IMR-90 (cell line): ENCODE measurements around the gene TTC23. TPM values are rescaled to one million over a fixed set of nuclear protein-coding genes. Genes with fewer than 3 reads are reported as not detected.

Source experiments
- ATAC-seq: fragments of 200-7000 bp; cut with Tn5 transposase; 2 replicates; pipeline ENCODE4 v1.9.1; 2020; ENCODE audit warnings: low read depth, mild to moderate bottlenecking, moderate library complexity
- BruUV-seq: library from RNA; stranded (reverse); fragments of 400-500 nt; replicated peaks from 2 replicates; lab custom pipeline; 2021; lab: Mats Ljungman, UMichigan
- CTCF ChIA-PET: fragments of 300-600 bp; formaldehyde crosslinking; extraction: SDS; loops from one replicate; lab custom pipeline; 2021; ENCODE audit warnings: antibody characterized with exemption; lab: Yijun Ruan, JAX
- POLR2A ChIA-PET: fragments of 300-600 bp; sonication (Branson Sonifier 250); formaldehyde crosslinking; loops from one replicate; lab custom pipeline; 2022; ENCODE audit warnings: antibody characterized with exemption; ENCODE audit not compliant: unreplicated experiment; lab: Charles Lee
- DNase-seq: peaks from one replicate; pipeline ENCODE4 v3.0.0; 2013
- H2AFZ ChIP-seq: replicated peaks from 2 replicates; pipeline ENCODE3; 2013; ENCODE audit warnings: low read length, mild to moderate bottlenecking; ENCODE audit not compliant: poor library complexity
- H2AK5ac ChIP-seq: 2 replicates; pipeline ENCODE4 v1.6.1; 2013; ENCODE audit warnings: low read depth, low read length, inconsistent platforms
- H2AK9ac ChIP-seq: replicated peaks from 2 replicates; pipeline ENCODE3; 2013; ENCODE audit warnings: mild to moderate bottlenecking, low read depth, low read length, moderate library complexity; ENCODE audit not compliant: poor library complexity
- H2BK120ac ChIP-seq: 2 replicates; pipeline ENCODE4 v1.6.1; 2013; ENCODE audit warnings: low read depth, low read length, inconsistent platforms
- H2BK15ac ChIP-seq: 3 replicates; pipeline ENCODE4 v1.6.1; 2013; ENCODE audit warnings: low read depth, low read length, inconsistent platforms
- H2BK20ac ChIP-seq: 2 replicates; pipeline ENCODE4 v1.6.1; 2013; ENCODE audit warnings: low read depth, mild to moderate bottlenecking, inconsistent platforms, low read length, moderate library complexity
- H2BK5ac ChIP-seq: 2 replicates; pipeline ENCODE4 v1.6.1; 2013; ENCODE audit warnings: mild to moderate bottlenecking, low read depth, low read length, inconsistent platforms; ENCODE audit not compliant: poor library complexity, severe bottlenecking
- H3K14ac ChIP-seq: replicated peaks from 2 replicates; pipeline ENCODE4 v1.6.1; 2013; ENCODE audit warnings: low read depth, low read length, inconsistent platforms
- H3K18ac ChIP-seq: 2 replicates; pipeline ENCODE4 v1.6.1; 2013; ENCODE audit warnings: low read depth, low read length, control low read depth
- H3K23ac ChIP-seq: 2 replicates; pipeline ENCODE4 v1.6.1; 2013; ENCODE audit warnings: low read depth, low read length, inconsistent platforms
- H3K27ac ChIP-seq: 2 replicates; pipeline ENCODE4 v1.5.1; 2013; ENCODE audit warnings: mild to moderate bottlenecking, control low read depth, low read length; ENCODE audit not compliant: insufficient read depth
- H3K27me3 ChIP-seq: 2 replicates; pipeline ENCODE4 v1.6.1; 2013; ENCODE audit warnings: low read length; ENCODE audit not compliant: control insufficient read depth, insufficient read depth
- H3K36me3 ChIP-seq: 2 replicates; pipeline ENCODE4 v1.6.1; 2013; ENCODE audit warnings: low read length, mixed read lengths; ENCODE audit not compliant: control insufficient read depth, insufficient read depth
- H3K4ac ChIP-seq: 2 replicates; pipeline ENCODE4 v1.6.1; 2013; ENCODE audit warnings: low read depth, low read length, inconsistent platforms
- H3K4me1 ChIP-seq: 2 replicates; pipeline ENCODE4 v1.6.1; 2013; ENCODE audit warnings: low read length, mixed read lengths; ENCODE audit not compliant: control insufficient read depth, insufficient read depth
- H3K4me2 ChIP-seq: 2 replicates; pipeline ENCODE4 v1.6.1; 2013; ENCODE audit warnings: low read depth, mild to moderate bottlenecking, control low read depth, low read length, moderate library complexity
- H3K4me3 ChIP-seq: 2 replicates; pipeline ENCODE4 v1.5.1; 2013; ENCODE audit warnings: low read depth, mild to moderate bottlenecking, control low read depth, low read length, moderate library complexity; ENCODE audit not compliant: insufficient read depth
- H3K56ac ChIP-seq: 2 replicates; pipeline ENCODE4 v1.6.1; 2013; ENCODE audit warnings: low read length, inconsistent platforms; ENCODE audit not compliant: insufficient read depth; ENCODE audit errors: extremely low read depth
- H3K79me1 ChIP-seq, 2 experiments: 2 replicates each; pipeline ENCODE4 v1.6.1; 2013; ENCODE audit warnings: low read length in 2 of 2, inconsistent platforms in 1 of 2, low read depth in 1 of 2
- H3K9ac ChIP-seq: 2 replicates; pipeline ENCODE4 v1.6.1; 2013; ENCODE audit warnings: low read depth, low read length, control low read depth
- H3K9me1 ChIP-seq: 2 replicates; pipeline ENCODE4 v1.6.1; 2013; ENCODE audit warnings: low read length, inconsistent platforms; ENCODE audit not compliant: insufficient read depth
- H3K9me3 ChIP-seq: 2 replicates; pipeline ENCODE4 v1.6.1; 2013; ENCODE audit warnings: low read length; ENCODE audit not compliant: control insufficient read depth, insufficient read depth
- H4K20me1 ChIP-seq: 2 replicates; pipeline ENCODE4 v1.6.1; 2013; ENCODE audit warnings: low read length, inconsistent platforms; ENCODE audit not compliant: insufficient read depth
- H4K5ac ChIP-seq: 2 replicates; pipeline ENCODE4 v1.6.1; 2013; ENCODE audit warnings: mild to moderate bottlenecking, low read depth, low read length, control low read depth
- H4K8ac ChIP-seq, 2 experiments: 2 replicates each; pipeline ENCODE4 v1.6.1; 2013; ENCODE audit warnings: low read depth in 2 of 2, low read length in 2 of 2, control low read depth in 1 of 2, inconsistent platforms in 1 of 2
- H4K91ac ChIP-seq: 2 replicates; pipeline ENCODE4 v1.6.1; 2013; ENCODE audit warnings: low read depth, low read length, inconsistent platforms; ENCODE audit not compliant: insufficient read depth
- BHLHE40 ChIP-seq: fragments of 150-350 bp; IDR thresholded peaks from 2 replicates; pipeline ENCODE4 v1.6.1; 2016; ENCODE audit warnings: mild to moderate bottlenecking, low read depth, low read length
- CTCF ChIP-seq: conservative IDR thresholded peaks from 2 replicates; pipeline ENCODE4 v1.5.1; 2012; ENCODE audit warnings: mild to moderate bottlenecking, low read depth, low read length, improper control_type of control experiment
- MXI1 ChIP-seq: IDR thresholded peaks from 2 replicates; pipeline ENCODE4 v1.6.1; 2012; ENCODE audit warnings: low read depth, mild to moderate bottlenecking, low read length, moderate library complexity, borderline replicate concordance
- NFE2L2 ChIP-seq: fragments of 150-350 bp; IDR thresholded peaks from 2 replicates; pipeline ENCODE4 v1.6.1; 2016; ENCODE audit warnings: low read depth, mild to moderate bottlenecking, low read length
- RFX5 ChIP-seq: IDR thresholded peaks from 2 replicates; pipeline ENCODE4 v1.8.0; 2012; ENCODE audit warnings: low read depth, mild to moderate bottlenecking, low read length, moderate library complexity
- WGBS, 2 experiments: methylation state at CpG; one replicate each; pipeline versions ENCODE4 v1.1.5 to v1.1.7; 2013; ENCODE audit warnings: missing lambda C conversion rate in 2 of 2; ENCODE audit not compliant: insufficient read length in 1 of 2; ENCODE audit errors: extremely low coverage in 2 of 2; 5-methylcytosine and 5-hydroxymethylcytosine counted together
- dilution Hi-C: fragments of 300-500 bp; cut with HindIII; formaldehyde crosslinking; loops from one replicate; pipeline ENCODE4 v1.14.3; 2018; ENCODE audit warnings: low sequenced_read_pairs; ENCODE audit not compliant: unreplicated experiment
- in situ Hi-C: fragments of 300-500 bp; cut with MboI; formaldehyde crosslinking; loops from 3 replicates; pipeline ENCODE4 v1.14.3; 2019; ENCODE audit warnings: low sequenced_read_pairs, inconsistent platforms, mixed read lengths
- intact Hi-C: fragments of 100-400 bp; cut with micrococcal nuclease; formaldehyde crosslinking; loops from 2 replicates; pipeline ENCODE4 v1.10.0; 2022
- polyA plus RNA-seq, 3 experiments: library from polyadenylated mRNA; depleted of rRNA; stranded (reverse); fragments of >200 nt; gene quantifications; 2 replicates each; pipeline ENCODE4 v1.2.3, GENCODE V29; 2012; ENCODE audit warnings: low replicate concordance in 1 of 3
- total RNA-seq: library from RNA; depleted of rRNA; stranded (reverse); fragments of >200 nt; gene quantifications from 2 replicates; pipeline ENCODE4 v1.2.3, GENCODE V29; 2012

The TTC23 gene
- total and polyA plus RNA-seq, 2 of the 4 experiments (the other 2 are of a cell fraction) = 7.8 to 29.8 TPM

GRCh38 chr15:99140590-99140989, 108.8 kb downstream of the TTC23 start:
- H3K9me1 ChIP-seq = peaks cover 25% of the 10 kb centered on the region; the same call in 1 of the 2 replicates
- intact Hi-C loops = no loop called here
- dilution Hi-C loops = no loop called here
- H3K56ac ChIP-seq = no peak overlapping the region
- no peak overlapping the region for H3K9ac ChIP-seq
- no peak overlapping the region for H3K27ac ChIP-seq
- H3K4me1 ChIP-seq = peaks cover 9% of the 10 kb centered on the region
- peaks cover 0 to 3% of the 10 kb centered on the region in 2 experiments; a peak in 2 of 4 replicates for H3K79me1 ChIP-seq
- 0 out of 2 replicates have a peak, but pooled peaks cover 2% of the 10 kb centered on the region for H4K20me1 ChIP-seq
- DNase-seq (no peak), ATAC-seq (no peak)
- ChIA-PET POLR2A (no interaction called here), CTCF (no interaction called here)
- H2AK5ac ChIP-seq = no peak overlapping the region
- H2AFZ ChIP-seq = no peak overlapping the region
- H2BK20ac ChIP-seq = no peak overlapping the region
- H3K4me2 ChIP-seq = no peak overlapping the region
- no peak overlapping the region for H4K8ac ChIP-seq
- no peak overlapping the region for H2BK15ac ChIP-seq
- no peak overlapping the region for H2BK5ac ChIP-seq
- H3K36me3 ChIP-seq = peaks cover 12% of the 10 kb centered on the region
- H3K9me3 ChIP-seq = no peaks in the 10 kb centered on the region
- H2AK9ac ChIP-seq = no peak overlapping the region
- in situ Hi-C loops = no loop called here
- H2BK120ac ChIP-seq = no peak overlapping the region
- H3K23ac ChIP-seq = no peak overlapping the region
- no TSS peak for BruUV-seq
- H4K5ac ChIP-seq = no peak overlapping the region
- H4K91ac ChIP-seq = no peak overlapping the region
- no peaks in the 10 kb centered on the region for H3K27me3 ChIP-seq
- no CpG with 5 or more reads among the region's 4 CpGs for WGBS, 2 experiments
- H3K14ac ChIP-seq = no peak overlapping the region
- H3K4ac ChIP-seq = no peak overlapping the region
- H3K18ac ChIP-seq = no peak overlapping the region
- TF ChIP-seq CTCF (no peak), RFX5 (no peak), MXI1 (no peak), BHLHE40 (no peak), NFE2L2 (no peak)
- no peak overlapping the region for H3K4me3 ChIP-seq
